Muscle layer of duodenum (tissue), 2 donors: Measurements from ENCODE around the gene NOG.

ENCODE experiments used
- H3K27ac ChIP-seq: one replicate; pipeline ENCODE4 v1.7.0; 2013; ENCODE audit warnings: mild to moderate bottlenecking, low read length
- H3K27me3 ChIP-seq: one replicate; pipeline ENCODE4 v1.7.0; 2013; ENCODE audit warnings: low read depth, mild to moderate bottlenecking, control low read depth, low read length
- H3K36me3 ChIP-seq, 2 donors: one replicate each; pipeline ENCODE4 v1.7.0; 2013; ENCODE audit warnings: low read length in 2 of 2, control low read depth in 1 of 2, mild to moderate bottlenecking in 1 of 2; ENCODE audit not compliant: insufficient read depth in 2 of 2, control insufficient read depth in 1 of 2
- H3K4me1 ChIP-seq, 2 donors: one replicate each; pipeline ENCODE4 v1.7.0; 2013; ENCODE audit warnings: low read length in 2 of 2, mild to moderate bottlenecking in 2 of 2, control low read depth in 1 of 2, moderate library complexity in 1 of 2; ENCODE audit not compliant: insufficient read depth in 2 of 2, control insufficient read depth in 1 of 2
- H3K4me3 ChIP-seq, 2 donors: one replicate each; pipeline ENCODE4 v1.7.0; 2013; ENCODE audit warnings: low read length in 2 of 2, low read depth in 1 of 2, mild to moderate bottlenecking in 1 of 2
- H3K9me3 ChIP-seq, 2 donors: one replicate each; pipeline ENCODE4 v1.7.0; 2013; ENCODE audit warnings: low read length in 2 of 2, control low read depth in 1 of 2, mild to moderate bottlenecking in 1 of 2; ENCODE audit not compliant: control insufficient read depth in 1 of 2
- donor health status: healthy.

NOG gene

GRCh38 chr17:56581635-56582627 lies 11.6 kb upstream of the NOG start:
- H3K27ac ChIP-seq: no peak overlapping the region
- H3K27me3 ChIP-seq: no peaks in the 10 kb centered on the region
- no peak overlapping the region for H3K4me3 ChIP-seq
- H3K36me3 ChIP-seq: no peaks in the 10 kb centered on the region
- peaks cover 0 to 8% of the 10 kb centered on the region in 2 donors for H3K4me1 ChIP-seq
- no peaks in the 10 kb centered on the region for H3K9me3 ChIP-seq

- H3K27me3 ChIP-seq: peaks cover 4% of the 10 kb centered on the region
- H3K27ac ChIP-seq: no peak overlapping the region
- H3K9me3 ChIP-seq: no peaks in the 10 kb centered on the region
- no peaks in the 10 kb centered on the region for H3K4me1 ChIP-seq
- no peaks in the 10 kb centered on the region for H3K36me3 ChIP-seq
- no peak overlapping the region for H3K4me3 ChIP-seq
Observed at GRCh38 chr17:56583772-56584171, 9.7 kb upstream of the NOG start.

GRCh38 chr17:56587298-56587697 lies 6.2 kb upstream of the NOG start:
- no peaks in the 10 kb centered on the region for H3K4me1 ChIP-seq
- H3K4me3 ChIP-seq: no peak overlapping the region
- H3K9me3 ChIP-seq: no peaks in the 10 kb centered on the region
- no peak overlapping the region for H3K27ac ChIP-seq
- H3K27me3 ChIP-seq: peaks cover 17% of the 10 kb centered on the region
- H3K36me3 ChIP-seq: no peaks in the 10 kb centered on the region

- H3K27me3 ChIP-seq: peaks cover 31% of the 10 kb centered on the region
- peak overlapping the region; percentile 60 to 78 for H3K4me3 ChIP-seq
- no peaks in the 10 kb centered on the region for H3K9me3 ChIP-seq
- H3K4me1 ChIP-seq: peaks cover 0 to 36% of the 10 kb centered on the region in 2 donors
- H3K36me3 ChIP-seq: no peaks in the 10 kb centered on the region
- H3K27ac ChIP-seq: no peak overlapping the region
Observed at GRCh38 chr17:56592487-56593085, 913 bp upstream of the NOG start.

GRCh38 chr17:56593086-56593645 lies 333 bp upstream of the NOG start:
- Histone ChIP-seq H3K4me1 (peaks cover 0 to 42% of the 10 kb centered on the region in 2 donors), H3K27ac (no peak overlapping the region), H3K36me3 (no peaks in the 10 kb centered on the region), H3K9me3 (no peaks in the 10 kb centered on the region), H3K27me3 (peaks cover 36% of the 10 kb centered on the region), H3K4me3 (peak overlapping the region; percentile 60 to 78)

- peaks cover 38% of the 10 kb centered on the region for H3K27me3 ChIP-seq
- no peak overlapping the region for H3K27ac ChIP-seq
- H3K9me3 ChIP-seq: no peaks in the 10 kb centered on the region
- no peaks in the 10 kb centered on the region for H3K36me3 ChIP-seq
- H3K4me3 ChIP-seq: peak overlapping the region; percentile 26 to 78
- peaks cover 0 to 42% of the 10 kb centered on the region in 2 donors for H3K4me1 ChIP-seq
Observed at GRCh38 chr17:56594320-56595107, 1.0 kb downstream of the NOG start.

GRCh38 chr17:56595108-56595418 lies 1.6 kb downstream of the NOG start:
- Histone ChIP-seq H3K36me3 (no peaks in the 10 kb centered on the region), H3K9me3 (no peaks in the 10 kb centered on the region), H3K27ac (no peak overlapping the region), H3K4me3 (no peak overlapping the region), H3K27me3 (peaks cover 38% of the 10 kb centered on the region), H3K4me1 (peaks cover 0 to 42% of the 10 kb centered on the region in 2 donors)

GRCh38 chr17:56595831-56596690 lies 2.6 kb downstream of the NOG start:
- no peak overlapping the region for H3K27ac ChIP-seq
- no peaks in the 10 kb centered on the region for H3K9me3 ChIP-seq
- H3K36me3 ChIP-seq: no peaks in the 10 kb centered on the region
- H3K4me3 ChIP-seq: peak overlapping the region; percentile 21 to 41
- peaks cover 38% of the 10 kb centered on the region for H3K27me3 ChIP-seq
- peaks cover 0 to 42% of the 10 kb centered on the region in 2 donors for H3K4me1 ChIP-seq

GRCh38 chr17:56596691-56597494 lies 3.4 kb downstream of the NOG start:
- Histone ChIP-seq H3K27me3 (peaks cover 33% of the 10 kb centered on the region), H3K36me3 (no peaks in the 10 kb centered on the region), H3K4me3 (peak overlapping the region; percentile 41 to 42), H3K4me1 (peaks cover 0 to 42% of the 10 kb centered on the region in 2 donors), H3K9me3 (no peaks in the 10 kb centered on the region), H3K27ac (no peak overlapping the region)

- peaks cover 0 to 41% of the 10 kb centered on the region in 2 donors for H3K4me1 ChIP-seq
- peak overlapping the region in 1 of 2 donors; percentile 32 for H3K4me3 ChIP-seq
Observed at GRCh38 chr17:56597495-56597990, 4.0 kb downstream of the NOG start.

More at GRCh38 chr17:56597495-56597990, 4.0 kb downstream of the NOG start:
- Histone ChIP-seq H3K36me3 (no peaks in the 10 kb centered on the region), H3K9me3 (no peaks in the 10 kb centered on the region), H3K27ac (no peak overlapping the region), H3K27me3 (peaks cover 29% of the 10 kb centered on the region)
